ENCODE data around the gene CEACAM18.

CEACAM18 gene

GRCh38 chr19:51531349-51532315 lies 53.3 kb downstream of the CEACAM18 start, which contains the start of gene SIGLEC6:
TSS of gene SIGLEC6 (minus strand) at chr19:51531670. CDS start at chr19:51531648, 22 bp downstream.
- no peak for DNase-seq (ENCODE audit: low read depth)

GRCh38 chr19:51535535-51535934 lies 57.2 kb downstream of the CEACAM18 start:
- DNase-seq (ENCODE audit: low read depth): no peak

DNA sequence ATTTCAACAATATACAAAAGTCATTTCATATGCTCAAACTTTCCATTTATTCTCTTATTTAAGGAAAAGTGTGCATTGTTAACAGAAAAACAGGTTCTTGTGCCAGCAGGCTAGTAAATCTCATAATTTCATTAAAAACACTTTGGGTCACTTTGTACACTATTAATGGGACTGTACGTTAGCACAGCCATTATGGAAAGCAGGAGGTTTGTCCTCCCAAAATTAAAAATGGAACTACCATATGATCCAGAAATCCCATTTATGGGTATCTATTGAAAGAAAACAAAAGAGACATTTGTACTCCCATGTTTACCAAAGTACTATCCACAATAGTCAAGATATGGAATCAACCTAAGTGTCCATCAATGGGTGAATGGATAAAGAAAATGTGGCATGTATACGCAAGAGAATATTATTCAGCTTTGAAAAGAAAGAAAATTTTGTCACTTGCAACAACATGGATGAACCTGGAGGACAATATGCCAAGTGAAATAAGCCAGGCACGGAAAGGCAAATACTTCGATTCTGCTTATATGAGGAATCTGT lies 61.6 kb downstream of the CEACAM18 start:
- no peak for DNase-seq (ENCODE audit: low read depth)

Measured in HS-5 (cell line).